HEK293 (cell line): ENCODE data around the gene PHYHD1.

Experiments
- CTCF ChIA-PET: fragments of 350-600 bp; formaldehyde crosslinking; extraction: SDS; loops from one replicate; lab custom pipeline; 2021; ENCODE audit warnings: antibody characterized with exemption; lab: Yijun Ruan, JAX
- POLR2A ChIA-PET: fragments of 300-600 bp; formaldehyde crosslinking; extraction: SDS; loops from one replicate; lab custom pipeline; 2020; ENCODE audit warnings: antibody characterized with exemption, inconsistent platforms; lab: Yijun Ruan, JAX
- H3K27ac ChIP-seq: fragments of 200-500 bp; sonication (Bioruptor generic); 2 replicates; pipeline ENCODE4 v1.5.1; 2014; ENCODE audit warnings: low read depth, low read length, control low read depth, inconsistent platforms; ENCODE audit errors: extremely low read depth
- H3K36me3 ChIP-seq, 2 experiments: fragments of 200-500 bp in 1 of 2; sonication (Bioruptor generic) in 1 of 2; 1 replicate in 1 of 2; 2 replicates in 1 of 2; pipeline ENCODE4 v1.5.1; 2014 to 2017; ENCODE audit warnings: inconsistent platforms in 2 of 2, low read length in 2 of 2; ENCODE audit not compliant: control insufficient read depth in 2 of 2, insufficient read depth in 1 of 2
- H3K4me1 ChIP-seq: fragments of 200-500 bp; sonication (Bioruptor generic); 2 replicates; pipeline ENCODE4 v1.5.1; 2014; ENCODE audit warnings: mild to moderate bottlenecking, low read length, inconsistent platforms; ENCODE audit not compliant: control insufficient read depth, insufficient read depth
- H3K4me3 ChIP-seq: 2 replicates; pipeline ENCODE4 v1.5.1; 2011; ENCODE audit warnings: low read depth, mild to moderate bottlenecking, control low read depth, low read length, moderate library complexity
- H3K9me3 ChIP-seq: fragments of 200-500 bp; sonication (Bioruptor generic); 2 replicates; pipeline ENCODE4 v1.5.1; 2014; ENCODE audit warnings: low read depth, low read length, inconsistent platforms; ENCODE audit not compliant: control insufficient read depth, insufficient read depth
- EGR2 ChIP-seq: fragments of 450-650 bp; formaldehyde crosslinking; IDR thresholded peaks from 2 replicates; pipeline ENCODE4 v1.5.1; 2016; ENCODE audit warnings: low read depth, missing biosample characterization, missing genetic modification characterization
- GLI4 ChIP-seq: fragments of 450-650 bp; formaldehyde crosslinking; IDR thresholded peaks from 2 replicates; pipeline ENCODE4 v1.5.1; 2016; ENCODE audit warnings: missing biosample characterization, missing genetic modification characterization
- IKZF3 ChIP-seq: fragments of 450-650 bp; IDR thresholded peaks from 2 replicates; pipeline ENCODE4 v1.5.0; 2018; ENCODE audit warnings: missing biosample characterization, mild to moderate bottlenecking, missing genetic modification characterization, moderate library complexity
- KLF16 ChIP-seq: fragments of 450-650 bp; formaldehyde crosslinking; IDR thresholded peaks from 2 replicates; pipeline ENCODE4 v1.5.1; 2017; ENCODE audit warnings: missing biosample characterization, missing genetic modification characterization
- SCRT2 ChIP-seq: fragments of 450-650 bp; formaldehyde crosslinking; IDR thresholded peaks from 2 replicates; pipeline ENCODE4 v1.5.1; 2016; ENCODE audit warnings: missing biosample characterization, missing genetic modification characterization
- ZBTB17 ChIP-seq: fragments of 450-650 bp; formaldehyde crosslinking; IDR thresholded peaks from 2 replicates; pipeline ENCODE4 v1.5.1; 2016; ENCODE audit warnings: missing biosample characterization, missing genetic modification characterization
- ZFP37 ChIP-seq: fragments of 450-650 bp; formaldehyde crosslinking; IDR thresholded peaks from 2 replicates; pipeline ENCODE4 v1.5.1; 2016; ENCODE audit warnings: missing biosample characterization, missing genetic modification characterization
- ZNF155 ChIP-seq: fragments of 450-650 bp; formaldehyde crosslinking; IDR thresholded peaks from 2 replicates; pipeline ENCODE4 v1.5.1; 2016; ENCODE audit warnings: missing biosample characterization, missing genetic modification characterization
- ZNF169 ChIP-seq: fragments of 450-650 bp; formaldehyde crosslinking; IDR thresholded peaks from 2 replicates; pipeline ENCODE4 v1.5.1; 2016; ENCODE audit warnings: missing biosample characterization, missing genetic modification characterization
- ZNF335 ChIP-seq: fragments of 450-650 bp; formaldehyde crosslinking; conservative IDR thresholded peaks from 2 replicates; pipeline ENCODE4 v1.5.1; 2016; ENCODE audit warnings: missing biosample characterization, missing genetic modification characterization
- ZNF37A ChIP-seq: fragments of 450-650 bp; IDR thresholded peaks from 2 replicates; pipeline ENCODE4 v1.5.1; 2018; ENCODE audit warnings: missing biosample characterization, missing genetic modification characterization
- ZNF548 ChIP-seq: fragments of 450-650 bp; formaldehyde crosslinking; IDR thresholded peaks from 2 replicates; pipeline ENCODE4 v1.5.1; 2016; ENCODE audit warnings: missing biosample characterization, missing genetic modification characterization
- ZNF585B ChIP-seq: fragments of 450-650 bp; formaldehyde crosslinking; IDR thresholded peaks from 2 replicates; pipeline ENCODE4 v1.5.1; 2016; ENCODE audit warnings: missing biosample characterization, missing genetic modification characterization
- ZNF76 ChIP-seq: fragments of 450-650 bp; formaldehyde crosslinking; IDR thresholded peaks from 2 replicates; pipeline ENCODE4; 2016; ENCODE audit warnings: low read depth, missing biosample characterization, missing genetic modification characterization, borderline replicate concordance
- ZNF776 ChIP-seq: fragments of 450-650 bp; formaldehyde crosslinking; IDR thresholded peaks from 2 replicates; pipeline ENCODE4 v1.5.0; 2017; ENCODE audit warnings: missing biosample characterization, missing genetic modification characterization, borderline replicate concordance
- TF ChIP-seq, protein P1 (sequence below): fragments of 450-650 bp; formaldehyde crosslinking; conservative IDR thresholded peaks from 2 replicates; pipeline ENCODE4 v1.5.1; 2016; ENCODE audit warnings: low read depth, missing biosample characterization, missing genetic modification characterization
- TF ChIP-seq, protein P2 (sequence below): fragments of 450-650 bp; formaldehyde crosslinking; IDR thresholded peaks from 2 replicates; pipeline ENCODE4 v1.5.1; 2016; ENCODE audit warnings: missing biosample characterization, missing genetic modification characterization
- TF ChIP-seq, protein P3 (sequence below): fragments of 450-650 bp; formaldehyde crosslinking; IDR thresholded peaks from 2 replicates; pipeline ENCODE4 v1.5.1; 2016; ENCODE audit warnings: missing biosample characterization, missing genetic modification characterization
- TF ChIP-seq, protein P4 (sequence below): fragments of 450-650 bp; formaldehyde crosslinking; IDR thresholded peaks from 2 replicates; pipeline ENCODE4 v1.5.1; 2016; ENCODE audit warnings: missing biosample characterization, missing genetic modification characterization
- TF ChIP-seq, protein P5 (sequence below): fragments of 450-650 bp; formaldehyde crosslinking; IDR thresholded peaks from 2 replicates; pipeline ENCODE4 v1.5.1; 2017; ENCODE audit warnings: missing biosample characterization, mild to moderate bottlenecking, missing genetic modification characterization, moderate library complexity

Gene PHYHD1

DNA sequence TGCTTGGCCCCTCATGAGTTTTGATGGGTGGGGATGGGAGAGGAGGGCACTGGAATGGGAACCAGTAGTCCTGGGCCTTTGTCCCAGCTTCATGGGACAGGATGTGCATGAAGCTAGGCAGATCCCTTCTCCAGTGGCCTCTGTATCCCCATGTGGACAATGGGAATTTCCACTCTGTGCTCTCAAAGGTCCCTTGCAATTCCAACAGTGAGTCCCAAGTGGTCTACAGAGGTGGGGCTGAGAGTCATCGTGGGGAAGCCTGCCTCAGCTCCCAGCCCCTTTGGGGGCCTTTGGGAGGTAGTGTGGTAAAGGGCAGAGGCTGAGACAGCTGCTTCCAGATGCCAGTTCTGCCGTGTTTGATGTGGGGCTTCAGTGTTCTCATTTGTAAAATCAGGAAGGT lies 1.9 kb upstream of the PHYHD1 start:
- ChIA-PET CTCF (interaction anchor here (1.3 kb wide), 1 partner anchor 9 kb away, joined by 6 read pairs; no protein-coding TSS in a partner anchor), POLR2A (no interaction called here)
- Histone ChIP-seq H3K36me3 (peaks cover 0 to 33% of the 10 kb centered on the region in 2 experiments; a peak in 1 of 3 replicates), H3K4me1 (no peaks in the 10 kb centered on the region), H3K9me3 (no peaks in the 10 kb centered on the region), H3K27ac (no peak overlapping the region)
- TF ChIP-seq, protein P1, sequence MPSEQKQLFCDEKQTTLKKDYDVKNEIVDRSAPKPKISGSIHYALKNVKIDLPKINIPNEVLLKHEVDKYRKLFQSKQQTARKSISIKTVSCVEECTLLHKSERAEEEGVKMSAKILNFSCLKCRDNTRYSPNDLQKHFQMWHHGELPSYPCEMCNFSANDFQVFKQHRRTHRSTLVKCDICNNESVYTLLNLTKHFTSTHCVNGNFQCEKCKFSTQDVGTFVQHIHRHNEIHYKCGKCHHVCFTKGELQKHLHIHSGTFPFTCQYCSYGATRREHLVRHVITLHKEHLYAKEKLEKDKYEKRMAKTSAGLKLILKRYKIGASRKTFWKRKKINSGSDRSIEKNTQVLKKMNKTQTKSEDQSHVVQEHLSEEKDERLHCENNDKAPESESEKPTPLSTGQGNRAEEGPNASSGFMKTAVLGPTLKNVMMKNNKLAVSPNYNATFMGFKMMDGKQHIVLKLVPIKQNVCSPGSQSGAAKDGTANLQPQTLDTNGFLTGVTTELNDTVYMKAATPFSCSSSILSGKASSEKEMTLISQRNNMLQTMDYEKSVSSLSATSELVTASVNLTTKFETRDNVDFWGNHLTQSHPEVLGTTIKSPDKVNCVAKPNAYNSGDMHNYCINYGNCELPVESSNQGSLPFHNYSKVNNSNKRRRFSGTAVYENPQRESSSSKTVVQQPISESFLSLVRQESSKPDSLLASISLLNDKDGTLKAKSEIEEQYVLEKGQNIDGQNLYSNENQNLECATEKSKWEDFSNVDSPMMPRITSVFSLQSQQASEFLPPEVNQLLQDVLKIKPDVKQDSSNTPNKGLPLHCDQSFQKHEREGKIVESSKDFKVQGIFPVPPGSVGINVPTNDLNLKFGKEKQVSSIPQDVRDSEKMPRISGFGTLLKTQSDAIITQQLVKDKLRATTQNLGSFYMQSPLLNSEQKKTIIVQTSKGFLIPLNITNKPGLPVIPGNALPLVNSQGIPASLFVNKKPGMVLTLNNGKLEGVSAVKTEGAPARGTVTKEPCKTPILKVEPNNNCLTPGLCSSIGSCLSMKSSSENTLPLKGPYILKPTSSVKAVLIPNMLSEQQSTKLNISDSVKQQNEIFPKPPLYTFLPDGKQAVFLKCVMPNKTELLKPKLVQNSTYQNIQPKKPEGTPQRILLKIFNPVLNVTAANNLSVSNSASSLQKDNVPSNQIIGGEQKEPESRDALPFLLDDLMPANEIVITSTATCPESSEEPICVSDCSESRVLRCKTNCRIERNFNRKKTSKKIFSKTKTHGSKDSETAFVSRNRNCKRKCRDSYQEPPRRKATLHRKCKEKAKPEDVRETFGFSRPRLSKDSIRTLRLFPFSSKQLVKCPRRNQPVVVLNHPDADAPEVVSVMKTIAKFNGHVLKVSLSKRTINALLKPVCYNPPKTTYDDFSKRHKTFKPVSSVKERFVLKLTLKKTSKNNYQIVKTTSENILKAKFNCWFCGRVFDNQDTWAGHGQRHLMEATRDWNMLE (tag by site-specific recombination), result no peak
- TF ChIP-seq ZNF585B (tag by site-specific recombination) (no peak), ZNF76 (tag by site-specific recombination) (no peak), GLI4 (no peak), ZBTB17 (tag by site-specific recombination) (no peak), IKZF3 (tag by site-specific recombination) (no peak), ZNF335 (tag by site-specific recombination) (no peak), SCRT2 (tag by site-specific recombination) (no peak), ZFP37 (tag by site-specific recombination) (no peak), ZNF169 (tag by site-specific recombination) (no peak), ZNF548 (tag by site-specific recombination) (no peak)
- TF ChIP-seq, protein P2, sequence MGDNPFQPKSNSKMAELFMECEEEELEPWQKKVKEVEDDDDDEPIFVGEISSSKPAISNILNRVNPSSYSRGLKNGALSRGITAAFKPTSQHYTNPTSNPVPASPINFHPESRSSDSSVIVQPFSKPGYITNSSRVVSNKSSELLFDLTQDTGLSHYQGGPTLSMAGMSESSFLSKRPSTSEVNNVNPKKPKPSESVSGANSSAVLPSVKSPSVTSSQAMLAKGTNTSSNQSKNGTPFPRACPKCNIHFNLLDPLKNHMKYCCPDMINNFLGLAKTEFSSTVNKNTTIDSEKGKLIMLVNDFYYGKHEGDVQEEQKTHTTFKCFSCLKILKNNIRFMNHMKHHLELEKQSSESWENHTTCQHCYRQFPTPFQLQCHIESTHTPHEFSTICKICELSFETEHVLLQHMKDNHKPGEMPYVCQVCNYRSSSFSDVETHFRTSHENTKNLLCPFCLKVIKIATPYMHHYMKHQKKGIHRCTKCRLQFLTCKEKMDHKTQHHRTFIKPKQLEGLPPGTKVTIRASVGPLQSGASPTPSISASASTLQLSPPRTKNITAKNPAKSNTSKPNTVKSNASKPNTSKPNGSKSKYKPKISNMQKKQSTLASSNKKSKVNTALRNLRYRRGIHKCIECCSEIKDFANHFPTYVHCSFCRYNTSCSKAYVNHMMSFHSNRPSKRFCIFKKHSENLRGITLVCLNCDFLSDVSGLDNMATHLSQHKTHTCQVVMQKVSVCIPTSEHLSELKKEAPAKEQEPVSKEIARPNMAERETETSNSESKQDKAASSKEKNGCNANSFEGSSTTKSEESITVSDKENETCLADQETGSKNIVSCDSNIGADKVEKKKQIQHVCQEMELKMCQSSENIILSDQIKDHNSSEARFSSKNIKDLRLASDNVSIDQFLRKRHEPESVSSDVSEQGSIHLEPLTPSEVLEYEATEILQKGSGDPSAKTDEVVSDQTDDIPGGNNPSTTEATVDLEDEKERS (tag by site-specific recombination), result no peak
- TF ChIP-seq, all 188 proteins: peak for 0
- H3K4me3 ChIP-seq, result no peak overlapping the region

DNA sequence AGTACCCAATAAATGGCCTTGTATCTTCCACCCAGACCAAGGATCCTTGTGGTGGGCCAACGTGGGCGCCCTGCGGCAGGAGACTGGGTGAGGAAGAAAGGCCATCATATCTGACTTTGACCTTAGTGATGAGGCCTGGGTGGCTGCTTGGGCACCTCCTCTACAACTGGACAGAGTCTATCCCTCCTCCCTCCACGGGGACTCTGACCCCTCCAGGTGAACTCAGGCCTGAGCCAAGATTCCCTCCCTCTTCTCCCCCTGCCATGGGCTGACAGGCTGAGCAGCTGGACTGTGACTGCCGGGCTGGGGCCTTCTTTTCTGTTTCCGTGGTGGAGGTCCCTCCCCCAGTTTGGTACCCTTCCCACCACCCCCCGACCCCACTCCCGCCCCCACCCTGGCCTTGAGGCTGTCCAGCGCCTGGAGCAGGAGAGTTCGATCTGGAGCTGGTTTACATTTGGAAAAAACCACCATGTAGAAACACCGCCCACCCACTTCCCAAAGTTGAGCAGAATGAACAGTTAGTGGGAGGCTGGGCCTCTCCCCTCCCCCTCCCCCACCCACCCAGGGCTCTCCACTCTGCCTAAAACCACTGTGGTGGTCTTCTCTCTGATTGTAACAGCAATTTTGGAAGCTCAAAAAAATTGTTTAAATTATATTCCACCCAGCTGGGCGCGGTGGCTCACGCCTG lies 1.2 kb upstream of the PHYHD1 start:
- H3K36me3 ChIP-seq, result peaks cover 0 to 29% of the 10 kb centered on the region in 2 experiments; a peak in 1 of 3 replicates
- no peaks in the 10 kb centered on the region for H3K9me3 ChIP-seq
- CTCF ChIA-PET, result interaction anchor here (1.2 kb wide), 1 partner anchor 9 kb away, joined by 6 read pairs; no protein-coding TSS in a partner anchor
- H3K27ac ChIP-seq, result no peak overlapping the region
- H3K4me3 ChIP-seq, result no peak overlapping the region
- POLR2A ChIA-PET, result no interaction called here
- no peaks in the 10 kb centered on the region for H3K4me1 ChIP-seq
- no peak for TF ChIP-seq ZNF155 (tag by site-specific recombination)
- no peak for TF ChIP-seq KLF16 (tag by site-specific recombination)
- TF ChIP-seq ZNF37A, result no peak
- TF ChIP-seq, protein P3, sequence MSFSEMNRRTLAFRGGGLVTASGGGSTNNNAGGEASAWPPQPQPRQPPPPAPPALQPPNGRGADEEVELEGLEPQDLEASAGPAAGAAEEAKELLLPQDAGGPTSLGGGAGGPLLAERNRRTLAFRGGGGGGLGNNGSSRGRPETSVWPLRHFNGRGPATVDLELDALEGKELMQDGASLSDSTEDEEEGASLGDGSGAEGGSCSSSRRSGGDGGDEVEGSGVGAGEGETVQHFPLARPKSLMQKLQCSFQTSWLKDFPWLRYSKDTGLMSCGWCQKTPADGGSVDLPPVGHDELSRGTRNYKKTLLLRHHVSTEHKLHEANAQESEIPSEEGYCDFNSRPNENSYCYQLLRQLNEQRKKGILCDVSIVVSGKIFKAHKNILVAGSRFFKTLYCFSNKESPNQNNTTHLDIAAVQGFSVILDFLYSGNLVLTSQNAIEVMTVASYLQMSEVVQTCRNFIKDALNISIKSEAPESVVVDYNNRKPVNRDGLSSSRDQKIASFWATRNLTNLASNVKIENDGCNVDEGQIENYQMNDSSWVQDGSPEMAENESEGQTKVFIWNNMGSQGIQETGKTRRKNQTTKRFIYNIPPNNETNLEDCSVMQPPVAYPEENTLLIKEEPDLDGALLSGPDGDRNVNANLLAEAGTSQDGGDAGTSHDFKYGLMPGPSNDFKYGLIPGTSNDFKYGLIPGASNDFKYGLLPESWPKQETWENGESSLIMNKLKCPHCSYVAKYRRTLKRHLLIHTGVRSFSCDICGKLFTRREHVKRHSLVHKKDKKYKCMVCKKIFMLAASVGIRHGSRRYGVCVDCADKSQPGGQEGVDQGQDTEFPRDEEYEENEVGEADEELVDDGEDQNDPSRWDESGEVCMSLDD, result no peak
- peak; percentile 8; the same call in 1 of the 2 replicates for TF ChIP-seq EGR2
- TF ChIP-seq, protein P4, sequence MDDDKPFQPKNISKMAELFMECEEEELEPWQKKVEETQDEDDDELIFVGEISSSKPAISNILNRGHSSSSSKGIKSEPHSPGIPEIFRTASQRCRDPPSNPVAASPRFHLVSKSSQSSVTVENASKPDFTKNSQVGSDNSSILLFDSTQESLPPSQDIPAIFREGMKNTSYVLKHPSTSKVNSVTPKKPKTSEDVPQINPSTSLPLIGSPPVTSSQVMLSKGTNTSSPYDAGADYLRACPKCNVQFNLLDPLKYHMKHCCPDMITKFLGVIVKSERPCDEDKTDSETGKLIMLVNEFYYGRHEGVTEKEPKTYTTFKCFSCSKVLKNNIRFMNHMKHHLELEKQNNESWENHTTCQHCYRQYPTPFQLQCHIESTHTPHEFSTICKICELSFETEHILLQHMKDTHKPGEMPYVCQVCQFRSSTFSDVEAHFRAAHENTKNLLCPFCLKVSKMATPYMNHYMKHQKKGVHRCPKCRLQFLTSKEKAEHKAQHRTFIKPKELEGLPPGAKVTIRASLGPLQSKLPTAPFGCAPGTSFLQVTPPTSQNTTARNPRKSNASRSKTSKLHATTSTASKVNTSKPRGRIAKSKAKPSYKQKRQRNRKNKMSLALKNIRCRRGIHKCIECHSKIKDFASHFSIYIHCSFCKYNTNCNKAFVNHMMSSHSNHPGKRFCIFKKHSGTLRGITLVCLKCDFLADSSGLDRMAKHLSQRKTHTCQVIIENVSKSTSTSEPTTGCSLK (tag by site-specific recombination), result no peak
- TF ChIP-seq, protein P5, sequence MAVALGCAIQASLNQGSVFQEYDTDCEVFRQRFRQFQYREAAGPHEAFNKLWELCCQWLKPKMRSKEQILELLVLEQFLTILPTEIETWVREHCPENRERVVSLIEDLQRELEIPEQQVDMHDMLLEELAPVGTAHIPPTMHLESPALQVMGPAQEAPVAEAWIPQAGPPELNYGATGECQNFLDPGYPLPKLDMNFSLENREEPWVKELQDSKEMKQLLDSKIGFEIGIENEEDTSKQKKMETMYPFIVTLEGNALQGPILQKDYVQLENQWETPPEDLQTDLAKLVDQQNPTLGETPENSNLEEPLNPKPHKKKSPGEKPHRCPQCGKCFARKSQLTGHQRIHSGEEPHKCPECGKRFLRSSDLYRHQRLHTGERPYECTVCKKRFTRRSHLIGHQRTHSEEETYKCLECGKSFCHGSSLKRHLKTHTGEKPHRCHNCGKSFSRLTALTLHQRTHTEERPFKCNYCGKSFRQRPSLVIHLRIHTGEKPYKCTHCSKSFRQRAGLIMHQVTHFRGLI (tag by site-specific recombination), result no peak
- TF ChIP-seq ZNF776, result no peak
